LNCaP clone FGC (cell line): ENCODE data around the gene PAM.

Source experiments
- DNase-seq: peaks from one replicate; pipeline ENCODE4 v3.0.0-alpha.2; 2011; ENCODE audit warnings: low read depth
- H3K4me3 ChIP-seq: 2 replicates; pipeline ENCODE4 v1.5.1; 2011; ENCODE audit warnings: mild to moderate bottlenecking, low read depth, low read length, control low read depth
- TF ChIP-seq, protein P1 (sequence below): IDR thresholded peaks from 2 replicates; pipeline ENCODE4 v1.5.1; 2012; ENCODE audit warnings: mild to moderate bottlenecking; ENCODE audit not compliant: control insufficient read depth, insufficient read depth; ENCODE audit errors: extremely low read depth

The PAM gene

DNA sequence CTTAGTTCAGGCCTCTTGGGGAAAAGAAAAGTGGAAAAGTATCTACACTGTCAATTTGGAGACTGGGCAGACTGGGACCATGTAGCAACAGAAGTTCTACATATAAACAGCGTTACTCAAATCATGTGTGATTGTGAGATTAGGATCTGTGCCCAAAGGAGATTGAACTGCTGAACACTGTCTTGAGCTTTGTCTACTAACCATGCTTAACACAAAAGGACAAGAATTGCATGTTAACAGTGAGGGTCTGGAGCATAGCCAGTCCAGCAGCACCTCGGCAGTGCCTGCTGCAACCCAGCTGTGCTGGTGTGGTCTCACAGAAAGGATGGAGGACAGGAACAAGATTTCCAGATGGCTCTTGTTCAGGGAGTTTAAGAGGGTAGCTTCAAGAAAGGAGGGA is 5.7 kb downstream of the PAM start:
- H3K4me3 ChIP-seq, result no peak overlapping the region
- DNase-seq, result no peak
- TF ChIP-seq, protein P1, sequence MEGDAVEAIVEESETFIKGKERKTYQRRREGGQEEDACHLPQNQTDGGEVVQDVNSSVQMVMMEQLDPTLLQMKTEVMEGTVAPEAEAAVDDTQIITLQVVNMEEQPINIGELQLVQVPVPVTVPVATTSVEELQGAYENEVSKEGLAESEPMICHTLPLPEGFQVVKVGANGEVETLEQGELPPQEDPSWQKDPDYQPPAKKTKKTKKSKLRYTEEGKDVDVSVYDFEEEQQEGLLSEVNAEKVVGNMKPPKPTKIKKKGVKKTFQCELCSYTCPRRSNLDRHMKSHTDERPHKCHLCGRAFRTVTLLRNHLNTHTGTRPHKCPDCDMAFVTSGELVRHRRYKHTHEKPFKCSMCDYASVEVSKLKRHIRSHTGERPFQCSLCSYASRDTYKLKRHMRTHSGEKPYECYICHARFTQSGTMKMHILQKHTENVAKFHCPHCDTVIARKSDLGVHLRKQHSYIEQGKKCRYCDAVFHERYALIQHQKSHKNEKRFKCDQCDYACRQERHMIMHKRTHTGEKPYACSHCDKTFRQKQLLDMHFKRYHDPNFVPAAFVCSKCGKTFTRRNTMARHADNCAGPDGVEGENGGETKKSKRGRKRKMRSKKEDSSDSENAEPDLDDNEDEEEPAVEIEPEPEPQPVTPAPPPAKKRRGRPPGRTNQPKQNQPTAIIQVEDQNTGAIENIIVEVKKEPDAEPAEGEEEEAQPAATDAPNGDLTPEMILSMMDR, result no peak

DNA sequence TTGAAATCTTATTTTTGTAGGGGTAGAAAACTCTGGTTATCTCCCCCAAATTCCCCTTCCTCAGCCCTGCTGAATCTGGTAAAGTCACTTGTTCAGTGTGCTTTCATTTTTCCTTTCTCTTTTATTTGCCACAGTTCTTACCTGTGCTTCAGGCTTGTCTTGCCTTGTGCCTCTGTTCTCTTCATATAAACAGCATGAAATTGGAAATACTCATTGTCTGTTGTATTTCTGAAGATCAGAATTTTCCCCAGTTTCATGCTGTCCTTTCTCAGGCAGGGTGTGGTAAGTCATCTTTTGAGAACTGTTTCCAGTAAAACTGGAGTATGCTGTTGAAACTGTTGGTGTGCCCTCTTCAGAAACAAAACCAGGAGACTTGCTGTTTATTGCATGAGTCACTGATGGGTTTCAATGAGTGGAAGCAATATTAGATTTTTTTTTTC is 7.0 kb downstream of the PAM start:
- H3K4me3 ChIP-seq, result no peak overlapping the region
- TF ChIP-seq, protein P1, result no peak
- no peak for DNase-seq

DNA sequence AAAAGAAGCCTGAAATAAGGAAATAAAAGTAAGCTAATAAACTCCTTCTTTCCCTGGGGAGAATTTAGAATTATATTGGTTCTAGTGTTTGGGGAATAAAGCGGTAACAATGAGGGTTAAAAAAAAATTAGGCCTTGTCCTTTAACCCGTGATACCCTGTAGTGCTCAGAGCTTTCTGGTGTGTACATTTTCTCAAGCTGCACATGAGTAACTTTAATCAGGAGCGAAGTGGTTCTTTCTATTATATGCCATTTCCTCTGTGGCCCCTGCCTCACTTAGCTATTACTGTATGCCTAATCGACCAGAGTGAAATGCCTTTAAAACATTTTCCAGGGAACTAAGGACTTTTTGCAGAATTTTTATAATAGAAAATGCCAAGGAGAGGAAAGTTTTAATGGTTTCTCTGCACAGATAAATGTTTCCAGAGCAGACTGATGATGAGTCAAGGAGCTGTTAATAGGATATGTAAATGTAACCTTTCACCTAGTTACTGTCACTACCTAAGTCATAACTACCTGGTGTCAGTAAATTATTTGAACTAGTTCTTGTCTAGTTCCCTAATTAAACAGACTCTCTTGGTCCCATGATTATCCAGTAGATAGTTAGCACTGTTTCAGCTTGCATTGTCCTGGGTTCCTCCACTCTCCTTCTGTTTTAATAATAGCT is 7.6 kb downstream of the PAM start:
- TF ChIP-seq, protein P1, result no peak
- DNase-seq, result no peak
- H3K4me3 ChIP-seq, result no peak overlapping the region

DNA sequence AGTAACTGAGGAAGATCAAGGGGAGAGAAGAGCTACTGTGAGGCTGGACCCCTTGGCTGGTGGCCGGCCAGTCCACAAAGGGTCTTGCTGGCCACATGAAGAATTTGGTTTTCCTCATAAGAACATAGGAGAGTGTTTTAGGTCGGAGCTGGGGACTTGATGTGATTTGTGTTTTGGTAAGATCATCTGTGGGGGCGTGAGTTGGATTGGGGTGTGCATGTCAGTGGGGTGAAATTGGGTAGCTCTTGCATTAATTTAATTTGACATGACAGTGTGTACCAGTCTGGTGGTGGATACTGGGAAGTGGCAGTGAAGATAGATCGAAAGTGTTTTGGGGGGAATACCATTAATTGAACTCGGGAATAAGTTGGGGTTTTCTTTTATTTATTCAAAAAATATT is 8.6 kb downstream of the PAM start:
- no peak for DNase-seq
- no peak overlapping the region for H3K4me3 ChIP-seq
- TF ChIP-seq, protein P1, result no peak

DNA sequence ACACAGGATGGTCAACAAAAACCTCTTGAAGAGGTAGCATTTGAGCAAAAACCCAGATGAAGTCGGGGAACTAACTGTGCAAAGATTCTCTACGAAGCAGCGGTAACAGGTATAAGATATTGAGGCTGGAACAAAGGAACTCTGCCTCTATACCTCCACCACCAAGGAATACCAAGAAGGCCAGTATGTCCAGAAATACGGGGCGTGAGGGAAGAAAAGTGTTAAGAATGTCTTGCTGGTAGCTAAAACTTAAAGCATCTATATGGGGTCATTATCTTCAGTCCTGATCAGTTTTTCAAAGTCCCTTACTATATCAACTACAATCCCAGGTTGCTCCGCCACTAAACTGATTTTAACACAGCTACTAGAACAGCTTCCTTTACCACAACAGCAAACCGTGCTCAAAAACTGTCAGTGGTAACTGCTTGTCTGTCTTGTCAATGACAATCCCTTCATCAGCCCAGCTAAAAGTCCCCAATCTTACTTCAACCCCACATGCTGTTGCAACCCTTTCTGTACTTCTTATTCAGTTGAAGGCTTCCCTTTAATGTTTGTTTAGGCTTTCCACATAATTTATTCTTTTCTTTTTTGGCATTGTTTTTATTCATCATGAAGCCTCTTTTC is 9.4 kb downstream of the PAM start:
- TF ChIP-seq, protein P1, result no peak

DNA sequence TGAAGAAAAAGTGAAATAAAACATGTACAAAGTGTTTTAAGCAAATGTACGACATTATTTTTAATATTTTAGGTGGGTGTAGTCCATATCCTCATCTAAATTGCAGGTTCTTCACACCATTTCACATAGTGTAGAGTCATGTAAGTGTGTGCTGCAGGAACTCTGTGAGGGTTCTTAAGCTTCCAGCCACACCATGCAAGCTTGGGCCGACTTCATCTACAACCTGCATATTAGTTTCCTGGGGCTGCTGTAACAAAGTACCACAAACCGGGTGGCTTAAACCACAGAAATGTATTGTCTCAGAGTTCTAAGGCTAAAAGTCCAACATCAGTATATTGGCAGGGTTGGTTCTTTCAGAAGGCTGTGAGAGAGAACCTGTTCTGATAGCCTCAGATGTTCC is 10.2 kb downstream of the PAM start:
- DNase-seq, result no peak
- no peak overlapping the region for H3K4me3 ChIP-seq
- TF ChIP-seq, protein P1, result no peak

More for the DNA sequence above, 9.4 kb downstream of the PAM start:
- no peak for DNase-seq
- no peak overlapping the region for H3K4me3 ChIP-seq
